Neural cell (in vitro differentiated cells): ENCODE data around the gene GNB1. TPM values are rescaled to one million over a fixed set of nuclear protein-coding genes. Genes with fewer than 3 reads are reported as not detected.

ENCODE experiments used
- H2AFZ ChIP-seq: fragments of 200-600, 300-800 bp; sonication (generic), shearing (Covaris generic); 2 replicates; pipeline ENCODE4 v1.6.0; 2014; ENCODE audit warnings: low read depth, mild to moderate bottlenecking, antibody characterized with exemption, low read length, moderate library complexity
- H3F3A ChIP-seq: fragments of 200-600 bp; shearing (Covaris generic); 2 replicates; pipeline ENCODE4 v1.6.1; 2016; ENCODE audit warnings: mild to moderate bottlenecking, moderate library complexity, mixed read lengths, antibody characterized with exemption, low read length; ENCODE audit not compliant: insufficient read depth, poor library complexity, severe bottlenecking
- H3K27ac ChIP-seq: fragments of 200-600, 300-800 bp; sonication (generic), shearing (Covaris generic); 2 replicates; pipeline ENCODE4 v1.5.1; 2014; ENCODE audit warnings: mild to moderate bottlenecking, low read length, moderate library complexity
- H3K27me3 ChIP-seq: fragments of 300-800, 200-600 bp; sonication (generic), shearing (Covaris generic); 2 replicates; pipeline ENCODE4 v1.6.0; 2014; ENCODE audit warnings: mild to moderate bottlenecking, low read depth, low read length, moderate library complexity; ENCODE audit not compliant: insufficient read depth
- H3K36me3 ChIP-seq: fragments of 300-800, 200-600 bp; sonication (generic), shearing (Covaris generic); 2 replicates; pipeline ENCODE4 v1.5.1; 2014; ENCODE audit warnings: mild to moderate bottlenecking, antibody characterized with exemption, low read length, moderate library complexity; ENCODE audit not compliant: insufficient read depth
- H3K4me2 ChIP-seq: fragments of 300-800, 200-600 bp; sonication (generic), shearing (Covaris generic); 2 replicates; pipeline ENCODE4 v1.6.0; 2014; ENCODE audit warnings: mild to moderate bottlenecking, low read length
- H3K4me3 ChIP-seq: fragments of 300-800, 200-600 bp; sonication (generic), shearing (Covaris generic); 2 replicates; pipeline ENCODE4 v1.5.1; 2014; ENCODE audit warnings: mild to moderate bottlenecking, low read length, moderate library complexity
- H3K79me2 ChIP-seq: fragments of 200-600 bp; shearing (Covaris generic); replicated peaks from 2 replicates; pipeline ENCODE4 v1.6.0; 2014; ENCODE audit warnings: mild to moderate bottlenecking, low read length, moderate library complexity; ENCODE audit not compliant: insufficient read depth
- H3K9ac ChIP-seq: fragments of 300-800, 200-600 bp; sonication (generic), shearing (Covaris generic); 2 replicates; pipeline ENCODE4 v1.6.1; 2016; ENCODE audit warnings: mild to moderate bottlenecking, low read length, mixed read lengths
- H3K9me2 ChIP-seq: fragments of 200-600 bp; shearing (Covaris generic); 2 replicates; pipeline ENCODE4 v1.6.1; 2016; ENCODE audit warnings: mild to moderate bottlenecking, low read length, mixed read lengths; ENCODE audit not compliant: insufficient read depth
- H3K9me3 ChIP-seq: fragments of 200-600, 300-800 bp; sonication (generic), shearing (Covaris generic); 2 replicates; pipeline ENCODE4 v1.6.1; 2016; ENCODE audit warnings: mild to moderate bottlenecking, mixed run types, low read length, moderate library complexity, mixed read lengths
- H4K20me1 ChIP-seq: fragments of 200-600 bp; shearing (Covaris generic); 2 replicates; pipeline ENCODE4 v1.6.1; 2016; ENCODE audit warnings: mild to moderate bottlenecking, mixed run types; ENCODE audit not compliant: insufficient read depth
- CTCF ChIP-seq: fragments of 450-650 bp; IDR thresholded peaks from 2 replicates; pipeline ENCODE4 v1.5.1; 2014; ENCODE audit warnings: antibody characterized with exemption, mild to moderate bottlenecking, moderate library complexity; ENCODE audit not compliant: poor library complexity, severe bottlenecking
- EP300 ChIP-seq: fragments of 450-650 bp; conservative IDR thresholded peaks from 2 replicates; pipeline ENCODE4 v1.6.1; 2014; ENCODE audit warnings: antibody characterized with exemption, mild to moderate bottlenecking, moderate library complexity; ENCODE audit not compliant: poor library complexity, severe bottlenecking
- EZH2 ChIP-seq: fragments of 200-600, 300-800 bp; shearing (Covaris generic), sonication (generic); IDR thresholded peaks from 2 replicates; pipeline ENCODE4 v1.6.1; 2014; ENCODE audit warnings: antibody characterized with exemption, low read length, borderline replicate concordance, mild to moderate bottlenecking; ENCODE audit not compliant: insufficient read depth, poor library complexity, severe bottlenecking
- MXI1 ChIP-seq: fragments of 450-650 bp; conservative IDR thresholded peaks from 2 replicates; pipeline ENCODE4 v1.6.1; 2014; ENCODE audit warnings: antibody characterized with exemption, mild to moderate bottlenecking; ENCODE audit not compliant: poor library complexity, severe bottlenecking
- POLR2AphosphoS5 ChIP-seq: IDR thresholded peaks from 2 replicates; pipeline ENCODE4 v1.6.1; 2012
- RAD21 ChIP-seq: fragments of 450-650 bp; conservative IDR thresholded peaks from 2 replicates; pipeline ENCODE4 v1.6.1; 2014; ENCODE audit warnings: antibody characterized with exemption, mild to moderate bottlenecking, moderate library complexity
- SMC3 ChIP-seq: fragments of 450-650 bp; conservative IDR thresholded peaks from 2 replicates; pipeline ENCODE4 v1.6.1; 2014; ENCODE audit warnings: antibody characterized with exemption, mild to moderate bottlenecking, moderate library complexity; ENCODE audit not compliant: poor library complexity
- TAF1 ChIP-seq: IDR thresholded peaks from 2 replicates; pipeline ENCODE4 v1.6.1; 2012; ENCODE audit warnings: low read depth
- polyA plus RNA-seq: library from polyadenylated mRNA; depleted of rRNA; stranded (reverse); fragments of >200 nt; gene quantifications from 2 replicates; pipeline ENCODE4 v1.2.3, GENCODE V29; 2014
- TF ChIP-seq, protein P1 (sequence below): IDR thresholded peaks from 2 replicates; pipeline ENCODE4 v1.6.1; 2012; ENCODE audit warnings: borderline replicate concordance

GNB1 gene
- polyA plus RNA-seq, 1 donor from 2014 or later = 325 TPM

- Histone ChIP-seq H2AFZ (no peak overlapping the region), H3K27me3 (no peaks in the 10 kb centered on the region), H3K9me3 (no peaks in the 10 kb centered on the region), H3K4me2 (no peak overlapping the region), H3F3A (peaks cover 4% of the 10 kb centered on the region), H3K27ac (no peak overlapping the region), H3K79me2 (peaks cover 16% of the 10 kb centered on the region), H3K9me2 (no peaks in the 10 kb centered on the region), H3K4me3 (no peak overlapping the region), H3K36me3 (no peaks in the 10 kb centered on the region), H3K9ac (no peak overlapping the region), H4K20me1 (no peaks in the 10 kb centered on the region)
- TF ChIP-seq TAF1 (no peak), POLR2AphosphoS5 (no peak), EP300 (no peak), EZH2 (no peak), SMC3 (no peak), MXI1 (no peak), RAD21 (no peak), CTCF (no peak)
- TF ChIP-seq, protein P1, sequence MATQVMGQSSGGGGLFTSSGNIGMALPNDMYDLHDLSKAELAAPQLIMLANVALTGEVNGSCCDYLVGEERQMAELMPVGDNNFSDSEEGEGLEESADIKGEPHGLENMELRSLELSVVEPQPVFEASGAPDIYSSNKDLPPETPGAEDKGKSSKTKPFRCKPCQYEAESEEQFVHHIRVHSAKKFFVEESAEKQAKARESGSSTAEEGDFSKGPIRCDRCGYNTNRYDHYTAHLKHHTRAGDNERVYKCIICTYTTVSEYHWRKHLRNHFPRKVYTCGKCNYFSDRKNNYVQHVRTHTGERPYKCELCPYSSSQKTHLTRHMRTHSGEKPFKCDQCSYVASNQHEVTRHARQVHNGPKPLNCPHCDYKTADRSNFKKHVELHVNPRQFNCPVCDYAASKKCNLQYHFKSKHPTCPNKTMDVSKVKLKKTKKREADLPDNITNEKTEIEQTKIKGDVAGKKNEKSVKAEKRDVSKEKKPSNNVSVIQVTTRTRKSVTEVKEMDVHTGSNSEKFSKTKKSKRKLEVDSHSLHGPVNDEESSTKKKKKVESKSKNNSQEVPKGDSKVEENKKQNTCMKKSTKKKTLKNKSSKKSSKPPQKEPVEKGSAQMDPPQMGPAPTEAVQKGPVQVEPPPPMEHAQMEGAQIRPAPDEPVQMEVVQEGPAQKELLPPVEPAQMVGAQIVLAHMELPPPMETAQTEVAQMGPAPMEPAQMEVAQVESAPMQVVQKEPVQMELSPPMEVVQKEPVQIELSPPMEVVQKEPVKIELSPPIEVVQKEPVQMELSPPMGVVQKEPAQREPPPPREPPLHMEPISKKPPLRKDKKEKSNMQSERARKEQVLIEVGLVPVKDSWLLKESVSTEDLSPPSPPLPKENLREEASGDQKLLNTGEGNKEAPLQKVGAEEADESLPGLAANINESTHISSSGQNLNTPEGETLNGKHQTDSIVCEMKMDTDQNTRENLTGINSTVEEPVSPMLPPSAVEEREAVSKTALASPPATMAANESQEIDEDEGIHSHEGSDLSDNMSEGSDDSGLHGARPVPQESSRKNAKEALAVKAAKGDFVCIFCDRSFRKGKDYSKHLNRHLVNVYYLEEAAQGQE = no peak
These were observed 3.6 kb upstream of the GNB1 start for GRCh38 chr1:1894354-1895059.

DNA sequence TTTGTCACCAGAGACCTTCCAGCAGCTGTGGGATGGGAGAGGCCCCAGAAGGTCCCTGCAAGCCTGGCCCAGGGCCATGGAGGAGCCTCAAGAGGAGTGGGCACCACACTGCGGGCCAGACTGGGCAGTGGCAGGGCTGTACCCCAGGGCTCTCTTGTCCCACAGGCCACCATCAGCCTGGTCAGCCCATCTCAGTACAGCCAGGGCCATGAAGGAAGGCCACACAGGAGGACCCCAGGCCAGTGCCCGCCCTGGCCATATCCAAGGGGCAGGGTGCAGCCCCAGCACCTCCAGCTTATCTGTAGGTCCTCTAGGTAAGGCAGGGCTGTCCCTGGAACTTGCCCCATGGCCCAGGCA lies 3.1 kb upstream of the GNB1 start:
- Histone ChIP-seq H3K9me2 (no peaks in the 10 kb centered on the region), H3K27ac (no peak overlapping the region)
- TF ChIP-seq POLR2AphosphoS5 (no peak), CTCF (no peak), EZH2 (no peak), SMC3 (no peak), TAF1 (no peak), RAD21 (no peak), MXI1 (no peak), EP300 (no peak)
- TF ChIP-seq, protein P1 = no peak

More for the DNA sequence above, 3.1 kb upstream of the GNB1 start:
- Histone ChIP-seq H3K4me3 (no peak overlapping the region), H3K36me3 (no peaks in the 10 kb centered on the region), H3K27me3 (no peaks in the 10 kb centered on the region), H3K9me3 (no peaks in the 10 kb centered on the region), H4K20me1 (peaks cover 4% of the 10 kb centered on the region), H3K9ac (no peak overlapping the region), H2AFZ (no peak overlapping the region), H3F3A (peaks cover 9% of the 10 kb centered on the region), H3K79me2 (peaks cover 21% of the 10 kb centered on the region), H3K4me2 (no peak overlapping the region)
